Spleen (tissue), 7 donors: ENCODE measurements around the gene COL4A2.

Source experiments
- CTCF ChIP-seq, 11 experiments: fragments of 200-600 bp in 7 of 11; fragments of 450-650 bp in 4 of 11; sonication (generic) in 4 of 11; IDR thresholded peaks in 8 of 11; conservative IDR thresholded peaks in 3 of 11; 1 replicate in 7 of 11; 2 replicates in 4 of 11; pipeline versions ENCODE4 v1.4.0 to v1.8.0; 2016 to 2021; ENCODE audit warnings: antibody characterized with exemption in 11 of 11, inconsistent platforms in 4 of 11, mild to moderate bottlenecking in 1 of 11
- POLR2A ChIP-seq, 3 donors: fragments of 450-650 bp; IDR thresholded peaks; one replicate each; pipeline ENCODE4 v1.5.1; 2017; ENCODE audit warnings: antibody characterized with exemption in 3 of 3, mild to moderate bottlenecking in 1 of 3
- donor health status: DM: no; HTN: no; CAD: no; lungs with moderate emphysema.
- donor health status: DM: no; HTN: no; CAD: no.
- donor health status: DM: no; HTN: no; CAD: no.

- TF ChIP-seq CTCF (IDR thresholded peaks at IDR 0.05 in 8 of 11, conservative IDR thresholded peaks at IDR 0.05 in 3 of 11) (no peak), POLR2A (IDR thresholded peaks at IDR 0.05) (no peak)
Observed at GRCh38 chr13:110344320-110344719, 37.2 kb downstream of the COL4A2 start.
